Loucy (cell line): ENCODE data around the gene CDR2.

ENCODE experiments used
- H2AFZ ChIP-seq: fragments of 200-600 bp; sonication (generic); 2 replicates; pipeline ENCODE4 v1.6.0; 2016; ENCODE audit warnings: antibody characterized with exemption, mild to moderate bottlenecking, low read length, moderate library complexity
- H3F3A ChIP-seq: fragments of 200-600 bp; 2 replicates; pipeline ENCODE4 v1.6.0; 2016; ENCODE audit warnings: antibody characterized with exemption, low read depth, mild to moderate bottlenecking
- H3K27me3 ChIP-seq: fragments of 200-600 bp; sonication (generic); 2 replicates; pipeline ENCODE4 v1.6.1; 2014; ENCODE audit warnings: low read length, mild to moderate bottlenecking; ENCODE audit not compliant: insufficient read depth, poor library complexity, severe bottlenecking
- H3K36me3 ChIP-seq: fragments of 200-600 bp; sonication (generic); 2 replicates; pipeline ENCODE4 v1.6.1; 2016; ENCODE audit warnings: low read length; ENCODE audit not compliant: insufficient read depth
- H3K4me1 ChIP-seq: fragments of 200-600 bp; sonication (generic); 2 replicates; pipeline ENCODE4 v1.5.1; 2014; ENCODE audit warnings: low read length, mild to moderate bottlenecking; ENCODE audit not compliant: insufficient read depth, poor library complexity, severe bottlenecking
- H3K4me2 ChIP-seq: fragments of 200-600 bp; sonication (generic); 2 replicates; pipeline ENCODE4 v1.6.0; 2014; ENCODE audit warnings: antibody characterized with exemption, low read length, low read depth, mild to moderate bottlenecking; ENCODE audit not compliant: poor library complexity, severe bottlenecking
- H3K4me3 ChIP-seq: fragments of 200-600 bp; sonication (generic); 2 replicates; pipeline ENCODE4 v1.5.1; 2014; ENCODE audit warnings: low read length, mild to moderate bottlenecking, mixed read lengths; ENCODE audit not compliant: poor library complexity, severe bottlenecking
- H3K79me2 ChIP-seq: fragments of 200-600 bp; sonication (generic); 2 replicates; pipeline ENCODE4 v1.6.1; 2014; ENCODE audit warnings: low read length; ENCODE audit not compliant: insufficient read depth
- H3K9ac ChIP-seq: fragments of 200-600 bp; sonication (generic); 2 replicates; pipeline ENCODE4 v1.6.0; 2014; ENCODE audit warnings: mild to moderate bottlenecking, low read depth, low read length, moderate library complexity; ENCODE audit not compliant: poor library complexity, severe bottlenecking
- H3K9me2 ChIP-seq: fragments of 200-600 bp; sonication (generic); replicated peaks from 2 replicates; pipeline ENCODE4 v1.6.1; 2016; ENCODE audit warnings: low read depth, low read length, mixed read lengths
- H3K9me3 ChIP-seq: fragments of 200-600 bp; sonication (generic); 2 replicates; pipeline ENCODE4 v1.6.1; 2014; ENCODE audit warnings: mild to moderate bottlenecking, antibody characterized with exemption, low read length, low read depth; ENCODE audit not compliant: insufficient read depth
- H4K20me1 ChIP-seq: fragments of 200-600 bp; sonication (generic); 2 replicates; pipeline ENCODE4 v1.6.0; 2014; ENCODE audit warnings: antibody characterized with exemption, low read length, mild to moderate bottlenecking; ENCODE audit not compliant: insufficient read depth, poor library complexity, severe bottlenecking
- CTCF ChIP-seq: fragments of 200-600 bp; sonication (generic); conservative IDR thresholded peaks from 2 replicates; pipeline ENCODE4 v1.5.1; 2014; ENCODE audit warnings: mild to moderate bottlenecking, antibody characterized with exemption, low read length
- EZH2phosphoT487 ChIP-seq: fragments of 200-600 bp; IDR thresholded peaks from 2 replicates; pipeline ENCODE4 v1.6.1; 2018; ENCODE audit warnings: antibody characterized with exemption, mild to moderate bottlenecking, moderate library complexity, borderline replicate concordance

CDR2 gene

DNA sequence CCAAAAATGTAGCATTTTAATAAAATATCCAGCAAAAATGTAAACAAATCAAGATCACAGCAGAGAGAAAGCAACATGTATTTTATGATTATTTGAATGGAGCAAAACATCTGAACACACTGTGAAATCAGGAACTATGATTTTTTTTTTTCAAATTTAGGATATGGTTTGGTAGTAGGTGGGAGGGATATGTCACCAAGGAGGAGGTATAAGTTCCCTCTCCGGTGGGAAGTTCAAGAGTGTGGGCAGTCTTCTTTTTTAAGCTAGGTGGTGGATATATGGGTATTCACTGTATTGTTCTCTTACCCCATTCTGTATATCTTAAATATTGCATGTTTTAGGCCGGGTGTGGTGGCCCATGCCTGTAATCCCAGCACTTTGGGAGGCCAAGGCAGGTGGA is 10.2 kb downstream of the CDR2 start:
- Histone ChIP-seq H3K9me3 (no peaks in the 10 kb centered on the region), H3F3A (no peaks in the 10 kb centered on the region), H2AFZ (no peak overlapping the region), H3K9ac (no peak overlapping the region), H3K79me2 (peaks cover 41% of the 10 kb centered on the region), H3K36me3 (peaks cover 30% of the 10 kb centered on the region; the same call in 1 of the 2 replicates), H4K20me1 (peaks cover 12% of the 10 kb centered on the region), H3K4me3 (no peak overlapping the region), H3K9me2 (no peaks in the 10 kb centered on the region), H3K27me3 (no peaks in the 10 kb centered on the region), H3K4me1 (peaks cover 19% of the 10 kb centered on the region), H3K4me2 (no peak overlapping the region)
- TF ChIP-seq EZH2phosphoT487 (no peak), CTCF (no peak)

- Histone ChIP-seq H3K9me3 (no peaks in the 10 kb centered on the region), H3K36me3 (peaks cover 30% of the 10 kb centered on the region; the same call in 1 of the 2 replicates), H3F3A (0 out of 2 replicates have a peak, but pooled peaks cover 9% of the 10 kb centered on the region), H3K4me3 (no peak overlapping the region), H3K9me2 (no peaks in the 10 kb centered on the region), H3K4me2 (no peak overlapping the region), H3K27me3 (no peaks in the 10 kb centered on the region), H3K79me2 (peaks cover 17% of the 10 kb centered on the region), H2AFZ (no peak overlapping the region), H4K20me1 (peaks cover 4% of the 10 kb centered on the region), H3K4me1 (peaks cover 15% of the 10 kb centered on the region), H3K9ac (no peak overlapping the region)
- TF ChIP-seq EZH2phosphoT487 (no peak), CTCF (no peak)
Observed at GRCh38 chr16:22360963-22361659, 13.3 kb downstream of the CDR2 start.

DNA sequence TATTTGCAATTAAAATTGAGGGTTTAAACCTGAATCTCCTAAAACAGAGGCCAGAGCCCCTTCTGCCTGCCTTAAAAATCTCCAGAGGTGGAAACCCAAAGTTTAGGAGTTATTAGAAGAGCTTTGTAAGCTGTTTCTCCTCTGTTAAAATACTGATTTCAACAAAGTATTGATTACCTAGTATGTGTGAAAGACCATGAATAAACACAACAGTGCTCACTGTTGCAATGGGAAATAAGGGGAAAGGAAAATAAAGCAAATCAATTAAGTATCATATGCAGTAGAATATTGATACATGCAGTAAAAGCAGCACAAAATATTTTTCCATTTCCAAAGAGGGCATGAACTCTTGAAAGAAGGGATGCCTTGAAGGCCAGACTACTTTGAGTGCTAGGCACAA is 14.7 kb downstream of the CDR2 start:
- Histone ChIP-seq H4K20me1 (peaks cover 4% of the 10 kb centered on the region), H3F3A (0 out of 2 replicates have a peak, but pooled peaks cover 9% of the 10 kb centered on the region), H3K9me2 (no peaks in the 10 kb centered on the region), H3K9me3 (no peaks in the 10 kb centered on the region), H3K79me2 (peaks cover 15% of the 10 kb centered on the region), H3K4me1 (peaks cover 23% of the 10 kb centered on the region), H3K27me3 (no peaks in the 10 kb centered on the region), H3K9ac (no peak overlapping the region), H3K4me2 (no peak overlapping the region), H3K36me3 (peaks cover 28% of the 10 kb centered on the region; the same call in 1 of the 2 replicates), H2AFZ (no peak overlapping the region), H3K4me3 (no peak overlapping the region)
- TF ChIP-seq EZH2phosphoT487 (no peak), CTCF (no peak)
